OCI-LY3 (cell line): ENCODE measurements around the gene SLC43A1.

Source experiments
- H2AFZ ChIP-seq: fragments of 200-600, 300-600 bp; shearing (Covaris generic); 2 replicates; pipeline ENCODE4 v1.6.0; 2014; ENCODE audit warnings: antibody characterized with exemption, low read depth, low read length
- H3K27ac ChIP-seq: fragments of 200-600, 300-600 bp; sonication (generic); 2 replicates; pipeline ENCODE4 v1.5.1; 2014; ENCODE audit warnings: mild to moderate bottlenecking, low read length, moderate library complexity, mixed read lengths
- H3K27me3 ChIP-seq: fragments of 200-600, 300-600 bp; sonication (generic); 2 replicates; pipeline ENCODE4 v1.6.1; 2014; ENCODE audit warnings: low read depth, low read length, mixed read lengths
- H3K36me3 ChIP-seq: fragments of 200-600, 300-600 bp; sonication (generic); replicated peaks from 2 replicates; pipeline ENCODE3; 2014; ENCODE audit warnings: low read depth, low read length, mixed read lengths
- H3K4me1 ChIP-seq: fragments of 300-600, 200-600 bp; sonication (generic); 2 replicates; pipeline ENCODE4 v1.6.1; 2014; ENCODE audit warnings: low read length, mixed read lengths
- H3K4me2 ChIP-seq: fragments of 200-600, 300-600 bp; sonication (generic); 2 replicates; pipeline ENCODE4 v1.6.1; 2014; ENCODE audit warnings: low read length, mixed read lengths
- H3K4me3 ChIP-seq: fragments of 300-600, 200-600 bp; sonication (generic); 2 replicates; pipeline ENCODE4 v1.5.1; 2014; ENCODE audit warnings: antibody characterized with exemption, mild to moderate bottlenecking, low read length, moderate library complexity
- H3K79me2 ChIP-seq: fragments of 300-600, 200-600 bp; shearing (Covaris generic); 2 replicates; pipeline ENCODE4 v1.6.1; 2014; ENCODE audit warnings: mild to moderate bottlenecking, low read length, mixed read lengths
- H3K9ac ChIP-seq: fragments of 300-600, 200-600 bp; shearing (Covaris generic); 2 replicates; pipeline ENCODE4 v1.6.0; 2014; ENCODE audit warnings: mild to moderate bottlenecking, low read length, moderate library complexity
- H3K9me3 ChIP-seq: fragments of 200-600, 300-600 bp; shearing (Covaris generic); 2 replicates; pipeline ENCODE4 v1.6.1; 2014; ENCODE audit warnings: low read length, mixed read lengths; ENCODE audit not compliant: insufficient read depth
- H4K20me1 ChIP-seq: fragments of 200-600, 300-600 bp; sonication (generic); 2 replicates; pipeline ENCODE4 v1.6.1; 2016; ENCODE audit warnings: low read length, mixed read lengths; ENCODE audit not compliant: insufficient read depth
- EZH2phosphoT487 ChIP-seq: fragments of 200-600 bp; shearing (Covaris generic); IDR thresholded peaks from 2 replicates; pipeline ENCODE4 v1.6.1; 2018; ENCODE audit warnings: antibody characterized with exemption, mixed run types, low read depth
- TF ChIP-seq, protein P1 (sequence below): fragments of 200-600, 300-600 bp; sonication (generic); IDR thresholded peaks from 2 replicates; pipeline ENCODE4 v1.5.1; 2014; ENCODE audit warnings: antibody characterized with exemption, low read length, low read depth

The SLC43A1 gene

DNA sequence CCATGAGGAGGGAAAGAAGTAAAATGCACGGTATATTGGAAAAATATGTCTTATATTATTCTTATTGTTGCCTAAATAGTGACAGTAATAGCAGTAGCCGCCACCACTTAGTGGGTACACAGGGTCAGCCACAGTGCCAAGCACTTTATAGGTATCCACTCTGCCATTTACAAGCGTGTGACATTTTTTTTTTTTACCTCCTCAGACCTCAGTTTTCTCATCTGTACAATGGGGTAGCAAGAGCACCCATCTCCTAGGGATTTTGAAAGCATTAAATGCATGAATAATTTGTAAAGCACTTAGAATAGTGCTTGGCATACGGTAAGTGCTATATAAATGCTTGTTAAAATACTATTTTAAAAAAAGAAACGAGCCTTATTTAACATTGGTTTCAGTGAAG lies 46.2 kb downstream of the SLC43A1 start:
- H3K27me3 ChIP-seq: no peaks in the 10 kb centered on the region
- H3K9me3 ChIP-seq: no peaks in the 10 kb centered on the region
- no peak overlapping the region for H3K4me2 ChIP-seq
- H4K20me1 ChIP-seq: no peaks in the 10 kb centered on the region
- no peak overlapping the region for H2AFZ ChIP-seq
- no peak overlapping the region for H3K27ac ChIP-seq
- H3K4me3 ChIP-seq: no peak overlapping the region
- no peaks in the 10 kb centered on the region for H3K79me2 ChIP-seq
- no peak overlapping the region for H3K9ac ChIP-seq
- no peaks in the 10 kb centered on the region for H3K36me3 ChIP-seq
- TF ChIP-seq EZH2phosphoT487: no peak
- TF ChIP-seq, protein P1, sequence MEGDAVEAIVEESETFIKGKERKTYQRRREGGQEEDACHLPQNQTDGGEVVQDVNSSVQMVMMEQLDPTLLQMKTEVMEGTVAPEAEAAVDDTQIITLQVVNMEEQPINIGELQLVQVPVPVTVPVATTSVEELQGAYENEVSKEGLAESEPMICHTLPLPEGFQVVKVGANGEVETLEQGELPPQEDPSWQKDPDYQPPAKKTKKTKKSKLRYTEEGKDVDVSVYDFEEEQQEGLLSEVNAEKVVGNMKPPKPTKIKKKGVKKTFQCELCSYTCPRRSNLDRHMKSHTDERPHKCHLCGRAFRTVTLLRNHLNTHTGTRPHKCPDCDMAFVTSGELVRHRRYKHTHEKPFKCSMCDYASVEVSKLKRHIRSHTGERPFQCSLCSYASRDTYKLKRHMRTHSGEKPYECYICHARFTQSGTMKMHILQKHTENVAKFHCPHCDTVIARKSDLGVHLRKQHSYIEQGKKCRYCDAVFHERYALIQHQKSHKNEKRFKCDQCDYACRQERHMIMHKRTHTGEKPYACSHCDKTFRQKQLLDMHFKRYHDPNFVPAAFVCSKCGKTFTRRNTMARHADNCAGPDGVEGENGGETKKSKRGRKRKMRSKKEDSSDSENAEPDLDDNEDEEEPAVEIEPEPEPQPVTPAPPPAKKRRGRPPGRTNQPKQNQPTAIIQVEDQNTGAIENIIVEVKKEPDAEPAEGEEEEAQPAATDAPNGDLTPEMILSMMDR: no peak
- peaks cover under 1% of the 10 kb centered on the region; the same call in 1 of the 2 replicates for H3K4me1 ChIP-seq

DNA sequence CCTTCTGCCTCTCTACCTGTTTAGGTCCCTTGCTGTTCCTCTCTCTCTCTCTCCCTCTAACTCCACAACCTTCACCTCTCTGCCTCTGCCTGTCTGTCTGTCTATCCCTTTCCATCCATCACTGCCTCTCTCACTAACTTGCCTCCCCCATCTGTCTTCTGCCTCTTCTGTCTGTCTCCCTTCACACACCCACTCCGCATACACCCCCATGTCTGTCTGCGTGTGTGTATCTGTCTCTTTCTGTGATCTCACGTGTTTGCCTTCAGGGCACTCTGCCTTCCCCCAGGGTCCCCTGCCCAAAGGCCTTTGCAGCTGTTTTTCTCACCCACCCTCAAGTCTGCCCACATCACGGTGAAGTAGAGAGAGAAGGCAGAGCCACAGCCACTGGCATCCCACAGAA lies 47.2 kb downstream of the SLC43A1 start:
- no peak overlapping the region for H2AFZ ChIP-seq
- no peak overlapping the region for H3K27ac ChIP-seq
- no peaks in the 10 kb centered on the region for H3K79me2 ChIP-seq
- no peaks in the 10 kb centered on the region for H3K36me3 ChIP-seq
- H3K9ac ChIP-seq: no peak overlapping the region
- H3K27me3 ChIP-seq: no peaks in the 10 kb centered on the region
- no peak overlapping the region for H3K4me2 ChIP-seq
- no peak overlapping the region for H3K4me3 ChIP-seq
- H4K20me1 ChIP-seq: no peaks in the 10 kb centered on the region
- TF ChIP-seq EZH2phosphoT487: no peak
- TF ChIP-seq, protein P1: no peak
- no peaks in the 10 kb centered on the region for H3K4me1 ChIP-seq
- no peaks in the 10 kb centered on the region for H3K9me3 ChIP-seq

DNA sequence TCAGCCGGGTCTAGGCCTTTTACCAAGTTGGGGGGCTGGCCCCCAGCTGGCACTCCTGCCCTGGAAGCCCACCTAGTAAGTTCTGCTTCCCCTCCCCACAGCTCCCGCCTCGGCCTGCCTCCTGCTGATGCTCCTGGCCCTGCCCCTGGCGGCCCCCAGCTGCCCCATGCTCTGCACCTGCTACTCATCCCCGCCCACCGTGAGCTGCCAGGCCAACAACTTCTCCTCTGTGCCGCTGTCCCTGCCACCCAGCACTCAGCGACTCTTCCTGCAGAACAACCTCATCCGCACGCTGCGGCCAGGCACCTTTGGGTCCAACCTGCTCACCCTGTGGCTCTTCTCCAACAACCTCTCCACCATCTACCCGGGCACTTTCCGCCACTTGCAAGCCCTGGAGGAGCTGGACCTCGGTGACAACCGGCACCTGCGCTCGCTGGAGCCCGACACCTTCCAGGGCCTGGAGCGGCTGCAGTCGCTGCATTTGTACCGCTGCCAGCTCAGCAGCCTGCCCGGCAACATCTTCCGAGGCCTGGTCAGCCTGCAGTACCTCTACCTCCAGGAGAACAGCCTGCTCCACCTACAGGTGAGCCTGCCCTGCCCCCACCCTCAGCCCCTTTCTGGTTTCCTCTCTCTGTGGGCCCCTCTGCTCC lies 47.9 kb downstream of the SLC43A1 start:
- Histone ChIP-seq H3K9me3 (no peaks in the 10 kb centered on the region), H3K4me1 (no peaks in the 10 kb centered on the region), H3K79me2 (no peaks in the 10 kb centered on the region), H3K27me3 (no peaks in the 10 kb centered on the region), H4K20me1 (no peaks in the 10 kb centered on the region), H3K4me2 (no peak overlapping the region), H3K27ac (no peak overlapping the region), H3K4me3 (no peak overlapping the region), H3K36me3 (no peaks in the 10 kb centered on the region), H2AFZ (no peak overlapping the region), H3K9ac (no peak overlapping the region)
- TF ChIP-seq EZH2phosphoT487: no peak
- TF ChIP-seq, protein P1: no peak

DNA sequence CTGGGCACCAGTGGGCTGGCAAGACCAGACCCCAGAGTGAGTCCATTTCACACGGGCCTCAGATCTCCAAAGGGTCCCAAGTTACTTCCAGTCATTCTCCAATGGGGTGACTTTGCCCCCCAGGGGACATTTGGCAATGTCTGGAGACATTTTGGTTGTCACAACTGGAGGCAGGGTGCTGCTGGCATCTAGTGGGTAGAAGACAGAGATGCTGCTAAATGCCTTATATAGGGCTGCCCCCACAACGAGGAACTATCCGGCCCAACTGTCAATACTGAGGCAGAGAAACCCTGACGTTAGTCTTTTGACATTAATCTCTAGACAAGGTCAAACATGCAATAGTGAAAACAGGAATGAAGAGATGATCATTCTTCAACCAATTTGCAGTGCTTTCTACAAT lies 48.8 kb downstream of the SLC43A1 start:
- H3K4me3 ChIP-seq: no peak overlapping the region
- H3K9me3 ChIP-seq: no peaks in the 10 kb centered on the region
- H3K36me3 ChIP-seq: no peaks in the 10 kb centered on the region
- H3K9ac ChIP-seq: no peak overlapping the region
- H2AFZ ChIP-seq: no peak overlapping the region
- no peaks in the 10 kb centered on the region for H3K4me1 ChIP-seq
- H4K20me1 ChIP-seq: no peaks in the 10 kb centered on the region
- TF ChIP-seq, protein P1: peak; percentile 30; the same call in 1 of the 2 replicates
- no peak for TF ChIP-seq EZH2phosphoT487
- H3K79me2 ChIP-seq: no peaks in the 10 kb centered on the region
- H3K27ac ChIP-seq: no peak overlapping the region
- no peak overlapping the region for H3K4me2 ChIP-seq
- H3K27me3 ChIP-seq: no peaks in the 10 kb centered on the region
